Activated naive CD4-positive, alpha-beta T cell treated with anti-CD3 and anti-CD28 coated beads, Interleukin-2, amount 50 U/mL, for 72 hours (primary cell): ENCODE results near the gene ZNF778. TPM values are rescaled to one million over a fixed set of nuclear protein-coding genes. Genes with fewer than 3 reads are reported as not detected.
"Not testable (repeated sequence)": the region's sequence is repeated elsewhere in the genome, so short reads cannot be mapped to it uniquely, and the experiment has no call there.

Source experiments
- ATAC-seq, 2 donors: fragments of 150-1000 bp; cut with Tn5 transposase; 2 replicates each; pipeline ENCODE4 v1.10.0; 2021; ENCODE audit warnings: mild to moderate bottlenecking in 2 of 2, moderate library complexity in 2 of 2
- DNase-seq, 2 donors: peaks; one replicate each; pipeline ENCODE4 v3.0.0; 2021 to 2022; ENCODE audit warnings: low spot score in 2 of 2
- H3K27ac Mint-ChIP-seq, 2 donors: one replicate each; pipeline ENCODE4 v1.8.0; 2022; ENCODE audit warnings: mild to moderate bottlenecking in 2 of 2, mixed read lengths in 2 of 2
- H3K36me3 Mint-ChIP-seq, 2 donors: one replicate each; pipeline ENCODE4 v1.8.0; 2022; ENCODE audit warnings: mixed read lengths in 2 of 2
- H3K9me3 Mint-ChIP-seq, 2 donors: one replicate each; pipeline ENCODE4 v1.8.0; 2022; ENCODE audit warnings: mixed read lengths in 2 of 2
- total RNA-seq, 2 donors: library from RNA; stranded (reverse); gene quantifications; one replicate each; pipeline ENCODE4 v1.2.3, GENCODE V29; 2022

The ZNF778 gene
- total RNA-seq, 2 donors from 2014 or later = 6.1 to 12.2 TPM

- Mint-ChIP-seq H3K27ac (no peak overlapping the region), H3K9me3 (no peaks in the 10 kb centered on the region), H3K36me3 (no peaks in the 10 kb centered on the region)
- DNase-seq (no peak), ATAC-seq (no peak)
These were observed 27.1 kb upstream of the ZNF778 start for GRCh38 chr16:89190150-89190958.

GRCh38 chr16:89191033-89191900 lies 26.2 kb upstream of the ZNF778 start:
- ATAC-seq (no peak), DNase-seq (no peak)
- no peak overlapping the region for H3K27ac Mint-ChIP-seq
- no peaks in the 10 kb centered on the region for H3K36me3 Mint-ChIP-seq
- no peaks in the 10 kb centered on the region for H3K9me3 Mint-ChIP-seq

- no peak overlapping the region for H3K27ac Mint-ChIP-seq
- no peak for ATAC-seq
- no peaks in the 10 kb centered on the region for H3K9me3 Mint-ChIP-seq
- no peaks in the 10 kb centered on the region for H3K36me3 Mint-ChIP-seq
- DNase-seq = no peak
These were observed 25.7 kb upstream of the ZNF778 start for GRCh38 chr16:89191901-89192185.

- ATAC-seq (peak; percentile 49 to 53), DNase-seq (peak in 1 of 2 donors; percentile 71)
- not testable (repeated sequence) for H3K9me3 Mint-ChIP-seq, H3K36me3 Mint-ChIP-seq, H3K27ac Mint-ChIP-seq
These were observed 25.1 kb upstream of the ZNF778 start for GRCh38 chr16:89192186-89192955.

GRCh38 chr16:89192956-89193575 lies 24.4 kb upstream of the ZNF778 start:
- no peaks in the 10 kb centered on the region for H3K9me3 Mint-ChIP-seq
- no peak for DNase-seq
- H3K27ac Mint-ChIP-seq = no peak overlapping the region
- peak; percentile 60 to 65 for ATAC-seq
- H3K36me3 Mint-ChIP-seq = no peaks in the 10 kb centered on the region

GRCh38 chr16:89193576-89194293 lies 23.8 kb upstream of the ZNF778 start:
- no peaks in the 10 kb centered on the region for H3K9me3 Mint-ChIP-seq
- DNase-seq = no peak
- H3K36me3 Mint-ChIP-seq = no peaks in the 10 kb centered on the region
- peak in 1 of 2 donors; percentile 17 for ATAC-seq
- no peak overlapping the region for H3K27ac Mint-ChIP-seq

- DNase-seq = peak in 1 of 2 donors; percentile 58
- Mint-ChIP-seq H3K9me3 (no peaks in the 10 kb centered on the region), H3K36me3 (no peaks in the 10 kb centered on the region), H3K27ac (no peak overlapping the region)
- no peak for ATAC-seq
These were observed 22.9 kb upstream of the ZNF778 start for GRCh38 chr16:89194340-89195311.

- no peaks in the 10 kb centered on the region for H3K9me3 Mint-ChIP-seq
- no peak overlapping the region for H3K27ac Mint-ChIP-seq
- no peak for ATAC-seq
- no peak for DNase-seq
- H3K36me3 Mint-ChIP-seq = no peaks in the 10 kb centered on the region
These were observed 21.9 kb upstream of the ZNF778 start for GRCh38 chr16:89195521-89196171.

GRCh38 chr16:89197033-89197632 lies 20.4 kb upstream of the ZNF778 start:
- ATAC-seq (no peak), DNase-seq (no peak)
- no peak overlapping the region for H3K27ac Mint-ChIP-seq
- no peaks in the 10 kb centered on the region for H3K36me3 Mint-ChIP-seq
- no peaks in the 10 kb centered on the region for H3K9me3 Mint-ChIP-seq

- Mint-ChIP-seq H3K36me3 (peaks cover 3% of the 10 kb centered on the region in 2 donors), H3K27ac (no peak overlapping the region), H3K9me3 (no peaks in the 10 kb centered on the region)
- DNase-seq (no peak), ATAC-seq (no peak)
These were observed 19.7 kb upstream of the ZNF778 start for GRCh38 chr16:89197633-89198416.

GRCh38 chr16:89198417-89199240 lies 18.9 kb upstream of the ZNF778 start:
- DNase-seq (no peak), ATAC-seq (no peak)
- Mint-ChIP-seq H3K27ac (no peak overlapping the region), H3K36me3 (peaks cover 8 to 9% of the 10 kb centered on the region in 2 donors), H3K9me3 (no peaks in the 10 kb centered on the region)

- Mint-ChIP-seq H3K36me3 (peaks cover 8 to 9% of the 10 kb centered on the region in 2 donors), H3K27ac (no peak overlapping the region), H3K9me3 (no peaks in the 10 kb centered on the region)
- DNase-seq = no peak
- no peak for ATAC-seq
These were observed 18.0 kb upstream of the ZNF778 start for GRCh38 chr16:89199241-89200123.
